Measurements from ENCODE around the gene KCNIP4.

DNA sequence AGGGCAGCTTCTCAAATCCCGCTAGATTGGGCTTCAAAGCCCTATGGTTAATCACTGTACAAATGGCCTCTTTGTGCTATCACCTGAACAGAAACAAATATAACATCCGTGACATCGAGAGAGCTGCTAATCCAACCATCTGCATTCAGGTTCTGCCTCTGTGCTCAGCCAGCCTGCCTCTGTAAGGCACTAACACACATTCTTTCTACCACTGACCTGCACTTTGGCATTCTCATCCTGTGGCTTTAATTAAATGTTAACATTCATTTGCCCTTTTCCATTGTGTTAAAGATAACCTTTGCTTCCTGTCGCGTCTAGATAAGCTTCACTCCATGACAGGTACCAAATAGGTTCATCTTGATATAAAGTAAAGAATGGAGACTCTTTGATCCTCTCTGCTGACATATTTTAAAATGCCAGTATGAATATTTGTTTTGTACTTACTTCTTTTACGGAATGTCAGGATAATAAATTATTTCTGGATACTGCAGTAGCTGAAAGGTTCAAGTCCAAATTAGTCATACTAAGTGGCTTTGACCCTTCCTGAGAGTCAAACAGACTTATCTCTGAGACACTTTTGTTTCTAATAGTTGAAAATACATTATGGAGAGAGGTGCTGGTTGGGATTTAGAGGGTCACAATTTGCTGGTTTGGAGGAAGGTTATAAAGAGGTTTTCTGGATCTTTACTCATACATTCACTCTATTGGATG is 742.6 kb downstream of the KCNIP4 start:
- TF ChIP-seq CTCF (IDR thresholded peaks at IDR 0.05), result no peak
- TF ChIP-seq POLR2A (IDR thresholded peaks at IDR 0.05), result no peak
